Activated CD4-positive, alpha-beta T cell treated with anti-CD3 and anti-CD28 coated beads, Interleukin-2, amount 50 U/mL, for 48 hours (primary cell): ENCODE measurements around the gene PXN.
"Not testable (repeated sequence)": the region's sequence is repeated elsewhere in the genome, so short reads cannot be mapped to it uniquely, and the experiment has no call there.

Experiments used
- DNase-seq, 2 experiments: peaks; one replicate each; pipeline ENCODE4 v3.0.0-alpha.2; 2020

PXN gene

GRCh38 chr12:120261951-120262851 is 3.3 kb downstream of the PXN start:
- no peak for DNase-seq

GRCh38 chr12:120260607-120261006 is 4.9 kb downstream of the PXN start:
- no peak for DNase-seq

- no peak for DNase-seq
Observed at GRCh38 chr12:120259418-120260202, 5.9 kb downstream of the PXN start.

GRCh38 chr12:120258323-120258896 is 7.1 kb downstream of the PXN start:
- no peak for DNase-seq

GRCh38 chr12:120257041-120257821 is 8.3 kb downstream of the PXN start:
- DNase-seq: no peak

- DNase-seq: no peak
Observed at GRCh38 chr12:120254809-120255208, 10.7 kb downstream of the PXN start.

GRCh38 chr12:120253313-120253712 is 12.2 kb downstream of the PXN start:
- DNase-seq: not testable (repeated sequence)

GRCh38 chr12:120252071-120252906 is 13.2 kb downstream of the PXN start:
- DNase-seq: peak; percentile 59 to 75

- DNase-seq: not testable (repeated sequence)
Observed at GRCh38 chr12:120251364-120252070, 14.0 kb downstream of the PXN start.

GRCh38 chr12:120249875-120250795 is 15.4 kb downstream of the PXN start:
- peak in 1 of 2 experiments; percentile 54 for DNase-seq

GRCh38 chr12:120249266-120249874 is 16.2 kb downstream of the PXN start:
- no peak for DNase-seq

- no peak for DNase-seq
Observed at GRCh38 chr12:120247621-120248030, 17.9 kb downstream of the PXN start.

GRCh38 chr12:120247183-120247582 is 18.3 kb downstream of the PXN start:
- DNase-seq: no peak

GRCh38 chr12:120246705-120247104 is 18.8 kb downstream of the PXN start:
- DNase-seq: not testable (repeated sequence)

GRCh38 chr12:120242971-120243699 is 22.4 kb downstream of the PXN start:
- DNase-seq: no peak

- no peak for DNase-seq
Observed at GRCh38 chr12:120242275-120242799, 23.2 kb downstream of the PXN start.

GRCh38 chr12:120241561-120242274 is 23.8 kb downstream of the PXN start:
- no peak for DNase-seq

GRCh38 chr12:120240495-120240833 is 25.1 kb downstream of the PXN start:
- DNase-seq: no peak
